GM21529 (cell line): ENCODE data around the gene DERA.
A peak's percentile ranks its signal among the peaks of the same experiment; 100 is the strongest.
"Not testable (repeated sequence)": the region's sequence is repeated elsewhere in the genome, so short reads cannot be mapped to it uniquely, and the experiment has no call there.

ENCODE experiments used
- ATAC-seq: cut with Tn5 transposase; IDR thresholded peaks from one replicate; pipeline ENCODE4 v1.9.1; 2021; ENCODE audit not compliant: unreplicated experiment

The DERA gene

GRCh38 chr12:15910864-15911721 is at the start of gene DERA:
Gene DERA (plus strand): TSS chr12:15911332. CDS start chr12:15911384, 52 bp downstream.
- ATAC-seq: peak; percentile 94

GRCh38 chr12:15861404-15861803 is 49.7 kb upstream of the DERA start:
- no peak for ATAC-seq

- no peak for ATAC-seq
Observed at GRCh38 chr12:15862840-15863239, 48.3 kb upstream of the DERA start.

GRCh38 chr12:15863372-15863771 is 47.8 kb upstream of the DERA start:
- no peak for ATAC-seq

- peak; percentile 95 for ATAC-seq
Observed at GRCh38 chr12:15863984-15864383, 47.1 kb upstream of the DERA start.

GRCh38 chr12:15868186-15868585 is 42.9 kb upstream of the DERA start:
- ATAC-seq: no peak

- no peak for ATAC-seq
Observed at GRCh38 chr12:15873556-15873955, 37.6 kb upstream of the DERA start.

- not testable (repeated sequence) for ATAC-seq
Observed at GRCh38 chr12:15874556-15875145, 36.5 kb upstream of the DERA start.

GRCh38 chr12:15875863-15876262 is 35.3 kb upstream of the DERA start:
- no peak for ATAC-seq

GRCh38 chr12:15879413-15879812 is 31.7 kb upstream of the DERA start:
- ATAC-seq: no peak

- ATAC-seq: no peak
Observed at GRCh38 chr12:15880721-15881120, 30.4 kb upstream of the DERA start.

GRCh38 chr12:15882118-15882971 is 28.8 kb upstream of the DERA start, which contains the start of gene STRAP:
Gene STRAP (plus strand): TSS chr12:15882387. CDS start chr12:15882708, 321 bp downstream.
- peak; percentile 96 for ATAC-seq

GRCh38 chr12:15883536-15883935 is 27.6 kb upstream of the DERA start:
- ATAC-seq: no peak

- ATAC-seq: no peak
Observed at GRCh38 chr12:15886372-15887042, 24.6 kb upstream of the DERA start.

GRCh38 chr12:15887043-15887817 is 23.9 kb upstream of the DERA start:
- ATAC-seq: no peak

GRCh38 chr12:15892645-15893259 is 18.4 kb upstream of the DERA start:
- no peak for ATAC-seq

GRCh38 chr12:15893260-15893659 is 17.9 kb upstream of the DERA start:
- ATAC-seq: no peak

GRCh38 chr12:15896867-15897266 is 14.3 kb upstream of the DERA start:
- no peak for ATAC-seq

GRCh38 chr12:15897433-15897832 is 13.7 kb upstream of the DERA start:
- ATAC-seq: no peak
